HG03565 (cell line): ENCODE results near the gene CD300H.
A peak's percentile ranks its signal among the peaks of the same experiment; 100 is the strongest.
"Not testable (repeated sequence)": the region's sequence is repeated elsewhere in the genome, so short reads cannot be mapped to it uniquely, and the experiment has no call there.

ENCODE experiments used
- ATAC-seq: cut with Tn5 transposase; IDR thresholded peaks from one replicate; pipeline ENCODE4 v1.9.1; 2021; ENCODE audit warnings: mild to moderate bottlenecking, moderate library complexity; ENCODE audit not compliant: unreplicated experiment

CD300H gene

GRCh38 chr17:74528491-74529199, 38.7 kb downstream of the CD300H start:
- peak; percentile 82 for ATAC-seq

GRCh38 chr17:74527756-74528155, 39.6 kb downstream of the CD300H start:
- ATAC-seq = no peak

- no peak for ATAC-seq
These were observed 40.2 kb downstream of the CD300H start for GRCh38 chr17:74527081-74527480.

GRCh38 chr17:74526681-74527080, 40.6 kb downstream of the CD300H start:
- ATAC-seq = no peak

GRCh38 chr17:74525781-74526288, 41.5 kb downstream of the CD300H start:
- no peak for ATAC-seq

GRCh38 chr17:74525465-74525725, 41.9 kb downstream of the CD300H start:
- no peak for ATAC-seq

GRCh38 chr17:74524653-74525464, 42.5 kb downstream of the CD300H start:
- no peak for ATAC-seq

GRCh38 chr17:74523308-74523707, 44.0 kb downstream of the CD300H start:
- no peak for ATAC-seq

GRCh38 chr17:74522381-74523105, 44.8 kb downstream of the CD300H start:
- ATAC-seq = no peak

GRCh38 chr17:74521701-74522201, 45.6 kb downstream of the CD300H start:
- no peak for ATAC-seq

- ATAC-seq = no peak
These were observed 46.4 kb downstream of the CD300H start for GRCh38 chr17:74520790-74521480.

- ATAC-seq = no peak
These were observed 47.3 kb downstream of the CD300H start for GRCh38 chr17:74520016-74520434.

- not testable (repeated sequence) for ATAC-seq
These were observed 48.8 kb downstream of the CD300H start for GRCh38 chr17:74518413-74518981.

- ATAC-seq = no peak
These were observed 50.6 kb downstream of the CD300H start for GRCh38 chr17:74516561-74517328.

- ATAC-seq = no peak
These were observed 51.4 kb downstream of the CD300H start for GRCh38 chr17:74515941-74516340.

- no peak for ATAC-seq
These were observed 52.5 kb downstream of the CD300H start for GRCh38 chr17:74514632-74515334.

- no peak for ATAC-seq
These were observed 53.2 kb downstream of the CD300H start for GRCh38 chr17:74513987-74514631.

- peak; percentile 46 for ATAC-seq
These were observed 54.7 kb downstream of the CD300H start for GRCh38 chr17:74512624-74513091.
